ENCODE measurements around the gene UBAC2. TPM values are rescaled to one million over a fixed set of nuclear protein-coding genes. Genes with fewer than 3 reads are reported as not detected.

The UBAC2 gene
- total and polyA plus RNA-seq, 2 of the 4 experiments (the other 2 are of a cell fraction), result 20.8 to 36.3 TPM

DNA sequence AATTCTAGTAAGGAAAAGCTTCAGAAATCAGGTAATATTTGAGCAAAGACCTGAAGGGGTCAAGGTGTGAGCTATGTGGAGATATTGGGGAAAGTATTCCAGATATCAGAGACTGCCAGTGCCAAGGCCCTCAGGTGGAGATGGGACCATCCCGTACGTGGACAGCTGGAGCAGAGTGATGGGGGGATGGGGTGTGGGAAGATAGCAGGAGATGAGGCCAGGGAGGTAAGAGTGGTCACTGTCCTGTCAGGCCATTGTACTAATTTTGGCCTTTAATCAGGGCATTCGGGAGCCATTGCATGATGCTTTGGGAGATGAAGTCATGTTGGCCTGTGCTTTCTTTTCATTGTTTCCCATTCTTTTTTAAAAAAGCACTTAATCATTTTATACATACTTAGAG, 70.6 kb downstream of the UBAC2 start:
- H3K27me3 ChIP-seq (ENCODE audit: control insufficient read depth, insufficient read depth, low read length), result no peaks in the 10 kb centered on the region
- no peak overlapping the region for H3K14ac ChIP-seq (replicated peaks; ENCODE audit: low read depth, low read length)
- no peak overlapping the region for H2AK5ac ChIP-seq (ENCODE audit: low read depth, low read length)
- no peak overlapping the region for H4K5ac ChIP-seq (ENCODE audit: low read depth, low read length)
- ATAC-seq (ENCODE audit: low read depth) (no peak), DNase-seq (no peak)
- no peaks in the 10 kb centered on the region for H3K4me1 ChIP-seq (ENCODE audit: control insufficient read depth, insufficient read depth, low read length)
- no CpG with 5 or more reads among the region's 3 CpGs for WGBS, 2 experiments (ENCODE audit: extremely low coverage in 2 of 2, insufficient read length in 1 of 2)
- no peak overlapping the region for H3K23ac ChIP-seq (ENCODE audit: low read depth, low read length)
- intact Hi-C loops (cut with micrococcal nuclease) (no loop called here), dilution Hi-C loops (cut with HindIII; ENCODE audit: low sequenced_read_pairs, unreplicated experiment) (no loop called here), in situ Hi-C loops (cut with MboI; ENCODE audit: low sequenced_read_pairs) (loop anchor here (5.0 kb wide), 1 partner anchor 166 kb away; no protein-coding TSS in a partner anchor)
- H3K36me3 ChIP-seq (ENCODE audit: control insufficient read depth, insufficient read depth, low read length), result peaks cover 5% of the 10 kb centered on the region
- no peak overlapping the region for H3K4me3 ChIP-seq (ENCODE audit: insufficient read depth, low read depth, low read length)
- H3K4me2 ChIP-seq (ENCODE audit: low read depth, low read length), result no peak overlapping the region
- H3K27ac ChIP-seq (ENCODE audit: insufficient read depth, low read length), result no peak overlapping the region
- H2AFZ ChIP-seq (replicated peaks; ENCODE audit: low read length, poor library complexity), result no peak overlapping the region
- no TSS peak for BruUV-seq (replicated peaks)
- H2BK5ac ChIP-seq (ENCODE audit: low read depth, low read length, poor library complexity, severe bottlenecking), result no peak overlapping the region
- peaks cover 9 to 10% of the 10 kb centered on the region in 2 experiments for H3K79me1 ChIP-seq (ENCODE audit: low read depth in 1 of 2, low read length in 2 of 2)
- H2BK15ac ChIP-seq (ENCODE audit: low read depth, low read length), result no peak overlapping the region
- H3K18ac ChIP-seq (ENCODE audit: low read depth, low read length), result no peak overlapping the region
- no peaks in the 10 kb centered on the region; the same call in none of the 2 replicates for H3K9me3 ChIP-seq (ENCODE audit: control insufficient read depth, insufficient read depth, low read length)
- H3K56ac ChIP-seq (ENCODE audit: extremely low read depth, insufficient read depth, low read length), result no peak overlapping the region
- H3K9ac ChIP-seq (ENCODE audit: low read depth, low read length), result no peak overlapping the region
- ChIA-PET CTCF (interaction anchor here (1.5 to 4.5 kb wide), 2 partner anchors 9 to 164 kb away, joined by 4 to 85 read pairs; no protein-coding TSS in a partner anchor), POLR2A (ENCODE audit: unreplicated experiment) (no interaction called here)
- H4K20me1 ChIP-seq (ENCODE audit: insufficient read depth, low read length), result peaks cover 5% of the 10 kb centered on the region; the same call in 1 of the 2 replicates
- no peak overlapping the region for H4K8ac ChIP-seq (ENCODE audit: low read depth in 2 of 2, low read length in 2 of 2)
- no peak for TF ChIP-seq POLR2A (IDR thresholded peaks at IDR 0.05; ENCODE audit: low read depth, low read length)
- no peak for TF ChIP-seq SMC3 (IDR thresholded peaks at IDR 0.05; ENCODE audit: low read depth, low read length)
- no peak for TF ChIP-seq FOS (IDR thresholded peaks at IDR 0.05; ENCODE audit: low read depth, low read length)
- TF ChIP-seq MXI1 (IDR thresholded peaks at IDR 0.05; ENCODE audit: borderline replicate concordance, low read depth, low read length), result no peak
- no peak for TF ChIP-seq MAFK (IDR thresholded peaks at IDR 0.05; ENCODE audit: low read depth, low read length)
- TF ChIP-seq BHLHE40 (IDR thresholded peaks at IDR 0.05; ENCODE audit: low read depth, low read length), result no peak
- TF ChIP-seq CEBPB (IDR thresholded peaks at IDR 0.05; ENCODE audit: low read depth, low read length), result no peak
- no peak for TF ChIP-seq CHD1 (IDR thresholded peaks at IDR 0.05; ENCODE audit: low read depth, low read length)
- no peaks in the 10 kb centered on the region for H3K9me1 ChIP-seq (ENCODE audit: insufficient read depth, low read length)
- no peak overlapping the region for H3K4ac ChIP-seq (ENCODE audit: low read depth, low read length)
- H2AK9ac ChIP-seq (replicated peaks; ENCODE audit: low read depth, low read length, poor library complexity), result no peak overlapping the region
- no peak overlapping the region for H4K91ac ChIP-seq (ENCODE audit: insufficient read depth, low read depth, low read length)
- H2BK20ac ChIP-seq (ENCODE audit: low read depth, low read length), result no peak overlapping the region
- H2BK120ac ChIP-seq (ENCODE audit: low read depth, low read length), result no peak overlapping the region

Measured in IMR-90 (cell line).